ENCODE data around the gene ATP8A2. TPM values are rescaled to one million over a fixed set of nuclear protein-coding genes. Genes with fewer than 3 reads are reported as not detected.

The ATP8A2 gene
- total RNA-seq, 1 donor = 0.72 TPM

GRCh38 chr13:25930653-25931052, 558.9 kb downstream of the ATP8A2 start:
- Histone ChIP-seq H3K79me2 (ENCODE audit: insufficient read depth, low read length) (no peaks in the 10 kb centered on the region), H3K27ac (ENCODE audit: low read depth, low read length) (no peak overlapping the region), H3K4me3 (ENCODE audit: insufficient read depth, low read length) (no peak overlapping the region), H3K27me3 (ENCODE audit: insufficient read depth, low read length) (peaks cover 9% of the 10 kb centered on the region), H3K4me1 (ENCODE audit: insufficient read depth, low read length) (no peaks in the 10 kb centered on the region), H2AFZ (ENCODE audit: low read length) (no peak overlapping the region), H3K9me3 (ENCODE audit: low read depth, low read length) (no peaks in the 10 kb centered on the region), H4K20me1 (ENCODE audit: insufficient read depth, low read length) (no peaks in the 10 kb centered on the region), H3K4me2 (ENCODE audit: insufficient read depth, low read length) (no peak overlapping the region), H3K36me3 (ENCODE audit: insufficient read depth, low read length) (no peaks in the 10 kb centered on the region)
- no peak for DNase-seq (ENCODE audit: insufficient read length, low spot score, missing footprints)
- no peak for TF ChIP-seq CTCF (IDR thresholded peaks at IDR 0.05; ENCODE audit: extremely low read depth, low read depth, low read length)

- Histone ChIP-seq H3K79me2 (ENCODE audit: insufficient read depth, low read length) (no peaks in the 10 kb centered on the region), H3K36me3 (ENCODE audit: insufficient read depth, low read length) (no peaks in the 10 kb centered on the region), H3K4me2 (ENCODE audit: insufficient read depth, low read length) (no peak overlapping the region), H3K27me3 (ENCODE audit: insufficient read depth, low read length) (peaks cover 4% of the 10 kb centered on the region), H2AFZ (ENCODE audit: low read length) (no peak overlapping the region), H3K27ac (ENCODE audit: low read depth, low read length) (no peak overlapping the region), H3K4me1 (ENCODE audit: insufficient read depth, low read length) (no peaks in the 10 kb centered on the region), H3K9me3 (ENCODE audit: low read depth, low read length) (no peaks in the 10 kb centered on the region), H3K4me3 (ENCODE audit: insufficient read depth, low read length) (no peak overlapping the region), H4K20me1 (ENCODE audit: insufficient read depth, low read length) (no peaks in the 10 kb centered on the region)
- DNase-seq (ENCODE audit: insufficient read length, low spot score, missing footprints) = no peak
- TF ChIP-seq CTCF (IDR thresholded peaks at IDR 0.05; ENCODE audit: extremely low read depth, low read depth, low read length) = no peak
These were observed 560.6 kb downstream of the ATP8A2 start for GRCh38 chr13:25932365-25932764.

- H3K4me1 ChIP-seq (ENCODE audit: insufficient read depth, low read length) = no peaks in the 10 kb centered on the region
- H3K36me3 ChIP-seq (ENCODE audit: insufficient read depth, low read length) = no peaks in the 10 kb centered on the region
- H4K20me1 ChIP-seq (ENCODE audit: insufficient read depth, low read length) = no peaks in the 10 kb centered on the region
- no peak overlapping the region for H3K4me2 ChIP-seq (ENCODE audit: insufficient read depth, low read length)
- no peaks in the 10 kb centered on the region for H3K9me3 ChIP-seq (ENCODE audit: low read depth, low read length)
- DNase-seq (ENCODE audit: insufficient read length, low spot score, missing footprints) = no peak
- H3K27me3 ChIP-seq (ENCODE audit: insufficient read depth, low read length) = peaks cover 3% of the 10 kb centered on the region
- no peak overlapping the region for H3K4me3 ChIP-seq (ENCODE audit: insufficient read depth, low read length)
- no peaks in the 10 kb centered on the region for H3K79me2 ChIP-seq (ENCODE audit: insufficient read depth, low read length)
- H3K27ac ChIP-seq (ENCODE audit: low read depth, low read length) = no peak overlapping the region
- H2AFZ ChIP-seq (ENCODE audit: low read length) = no peak overlapping the region
- no peak for TF ChIP-seq CTCF (IDR thresholded peaks at IDR 0.05; ENCODE audit: extremely low read depth, low read depth, low read length)
These were observed 561.7 kb downstream of the ATP8A2 start for GRCh38 chr13:25933520-25933919.

GRCh38 chr13:25934127-25934526, 562.4 kb downstream of the ATP8A2 start:
- H3K4me2 ChIP-seq (ENCODE audit: insufficient read depth, low read length) = no peak overlapping the region
- no peak overlapping the region for H3K27ac ChIP-seq (ENCODE audit: low read depth, low read length)
- TF ChIP-seq CTCF (IDR thresholded peaks at IDR 0.05; ENCODE audit: extremely low read depth, low read depth, low read length) = no peak
- H3K36me3 ChIP-seq (ENCODE audit: insufficient read depth, low read length) = no peaks in the 10 kb centered on the region
- H2AFZ ChIP-seq (ENCODE audit: low read length) = no peak overlapping the region
- no peaks in the 10 kb centered on the region for H3K9me3 ChIP-seq (ENCODE audit: low read depth, low read length)
- no peaks in the 10 kb centered on the region for H3K4me1 ChIP-seq (ENCODE audit: insufficient read depth, low read length)
- no peaks in the 10 kb centered on the region for H4K20me1 ChIP-seq (ENCODE audit: insufficient read depth, low read length)
- no peaks in the 10 kb centered on the region for H3K79me2 ChIP-seq (ENCODE audit: insufficient read depth, low read length)
- no peaks in the 10 kb centered on the region for H3K27me3 ChIP-seq (ENCODE audit: insufficient read depth, low read length)
- no peak for DNase-seq (ENCODE audit: insufficient read length, low spot score, missing footprints)
- no peak overlapping the region for H3K4me3 ChIP-seq (ENCODE audit: insufficient read depth, low read length)

Measured in osteoblast (primary cell).